Endothelial cell of umbilical vein (primary cell): Measurements from ENCODE around the gene P2RX4.

Experiments
- CTCF ChIP-seq, 2 donors: IDR thresholded peaks; 1 replicate in 1 of 2; 2 replicates in 1 of 2; pipeline ENCODE4 v1.5.1; 2011; ENCODE audit warnings: low read length in 2 of 2, mild to moderate bottlenecking in 2 of 2, moderate library complexity in 2 of 2, control low read depth in 1 of 2, inconsistent platforms in 1 of 2, low read depth in 1 of 2; ENCODE audit not compliant: insufficient read depth in 1 of 2; ENCODE audit errors: extremely low read depth in 1 of 2
- EZH2 ChIP-seq: IDR thresholded peaks from 2 replicates; pipeline ENCODE4 v1.6.1; 2012; ENCODE audit warnings: borderline replicate concordance, low read depth, mild to moderate bottlenecking, moderate library complexity, low read length, inconsistent platforms; ENCODE audit not compliant: severe bottlenecking
- FOS ChIP-seq: IDR thresholded peaks from 2 replicates; pipeline ENCODE4 v1.6.1; 2011; ENCODE audit warnings: mild to moderate bottlenecking, low read length, moderate library complexity, borderline replicate concordance; ENCODE audit not compliant: insufficient read depth
- JUN ChIP-seq: IDR thresholded peaks from 2 replicates; pipeline ENCODE4 v1.6.1; 2011; ENCODE audit warnings: borderline replicate concordance, low read depth; ENCODE audit not compliant: insufficient read length, insufficient read depth
- MAX ChIP-seq: IDR thresholded peaks from 2 replicates; pipeline ENCODE4 v1.6.1; 2011; ENCODE audit not compliant: insufficient read depth, insufficient read length
- POLR2A ChIP-seq: IDR thresholded peaks from 2 replicates; pipeline ENCODE4 v1.6.1; 2012; ENCODE audit warnings: low read depth, mild to moderate bottlenecking, control low read depth, low read length
- POLR2AphosphoS5 ChIP-seq: IDR thresholded peaks from 2 replicates; pipeline ENCODE4 v1.6.1; 2012; ENCODE audit warnings: low read depth, mild to moderate bottlenecking, control low read depth, low read length, moderate library complexity; ENCODE audit not compliant: insufficient read depth

- TF ChIP-seq POLR2A (no peak), POLR2AphosphoS5 (no peak), EZH2 (no peak), CTCF (IDR thresholded peaks at IDR 0.05; ENCODE audit: extremely low read depth in 1 of 2, insufficient read depth in 1 of 2, low read depth in 1 of 2, low read length in 2 of 2) (no peak), MAX (no peak), JUN (no peak), FOS (no peak)
These were observed 55.1 kb downstream of the P2RX4 start for GRCh38 chr12:121264951-121265515.
